CD4-positive, alpha-beta T cell treated with Interferon gamma for 1 hour (primary cell): ENCODE data around the gene KLHL13.
A peak's percentile ranks its signal among the peaks of the same experiment; 100 is the strongest.
"Not testable (repeated sequence)": the region's sequence is repeated elsewhere in the genome, so short reads cannot be mapped to it uniquely, and the experiment has no call there.

Experiments used
- DNase-seq: peaks from one replicate; pipeline ENCODE4 v3.0.0-alpha.2; 2020

The KLHL13 gene

GRCh38 chrX:118116713-118117550 is at the start of gene KLHL13:
Gene KLHL13, minus strand, starts transcription at chrX:118116810. Its CDS starts 88,337 bp downstream, at chrX:118028473.
- DNase-seq: peak; percentile 1

GRCh38 chrX:118164138-118164537 is 47.5 kb upstream of the KLHL13 start:
- no peak for DNase-seq

- no peak for DNase-seq
These were observed 40.5 kb upstream of the KLHL13 start for GRCh38 chrX:118156953-118157608.

- no peak for DNase-seq
These were observed 39.8 kb upstream of the KLHL13 start for GRCh38 chrX:118156254-118156952.

GRCh38 chrX:118153270-118153669 is 36.7 kb upstream of the KLHL13 start:
- DNase-seq: no peak

- DNase-seq: no peak
These were observed 36.1 kb upstream of the KLHL13 start for GRCh38 chrX:118152721-118153120.

GRCh38 chrX:118148737-118149136 is 32.1 kb upstream of the KLHL13 start:
- DNase-seq: no peak

- DNase-seq: not testable (repeated sequence)
These were observed 31.2 kb upstream of the KLHL13 start for GRCh38 chrX:118147771-118148170.

- DNase-seq: no peak
These were observed 27.0 kb upstream of the KLHL13 start for GRCh38 chrX:118143578-118143977.

GRCh38 chrX:118131336-118131735 is 14.7 kb upstream of the KLHL13 start:
- DNase-seq: no peak

GRCh38 chrX:118129681-118130080 is 13.1 kb upstream of the KLHL13 start:
- DNase-seq: no peak

- no peak for DNase-seq
These were observed 12.1 kb upstream of the KLHL13 start for GRCh38 chrX:118128724-118129123.

- no peak for DNase-seq
These were observed 9.7 kb upstream of the KLHL13 start for GRCh38 chrX:118126286-118126685.

- not testable (repeated sequence) for DNase-seq
These were observed 7.6 kb upstream of the KLHL13 start for GRCh38 chrX:118124243-118124642.

GRCh38 chrX:118117741-118118140 is 1.1 kb upstream of the KLHL13 start:
- DNase-seq: no peak

- no peak for DNase-seq
These were observed 477 bp downstream of the KLHL13 start for GRCh38 chrX:118115953-118116712.

GRCh38 chrX:118114971-118115370 is 1.6 kb downstream of the KLHL13 start:
- DNase-seq: no peak

- DNase-seq: no peak
These were observed 7.5 kb downstream of the KLHL13 start for GRCh38 chrX:118109065-118109464.

GRCh38 chrX:118108304-118108703 is 8.3 kb downstream of the KLHL13 start:
- DNase-seq: no peak

- DNase-seq: no peak
These were observed 16.5 kb downstream of the KLHL13 start for GRCh38 chrX:118100091-118100490.

GRCh38 chrX:118088084-118088483 is 28.5 kb downstream of the KLHL13 start:
- DNase-seq: no peak

- no peak for DNase-seq
These were observed 42.4 kb downstream of the KLHL13 start for GRCh38 chrX:118074196-118074595.
